K562 (cell line): ENCODE results near the gene CDCA3. TPM values are rescaled to one million over a fixed set of nuclear protein-coding genes. Genes with fewer than 3 reads are reported as not detected.
A peak's percentile ranks its signal among the peaks of the same experiment; 100 is the strongest.

Experiments used
- AFF1 ChIP-seq, 2 experiments: fragments of 450-650 bp; IDR thresholded peaks; 2 replicates each; pipeline ENCODE4 v1.6.1; 2018; ENCODE audit warnings: mild to moderate bottlenecking in 2 of 2, low read depth in 1 of 2; ENCODE audit not compliant: partially characterized antibody in 2 of 2
- ASH1L ChIP-seq: fragments of 450-650 bp; IDR thresholded peaks from 2 replicates; pipeline ENCODE4 v1.6.1; 2018; ENCODE audit warnings: borderline replicate concordance, mild to moderate bottlenecking, low read depth; ENCODE audit not compliant: partially characterized antibody
- MITF ChIP-seq: IDR thresholded peaks from 2 replicates; pipeline ENCODE4 v1.6.1; 2014; ENCODE audit warnings: antibody characterized with exemption
- NFIX ChIP-seq: fragments of 250-450 bp; sonication (Bioruptor Pico); IDR thresholded peaks from 2 replicates; pipeline ENCODE4 v1.4.0; 2020; ENCODE audit warnings: low read depth, mild to moderate bottlenecking, moderate library complexity
- POLR2B ChIP-seq: fragments of 450-650 bp; IDR thresholded peaks from 2 replicates; pipeline ENCODE4 v1.6.1; 2018; ENCODE audit warnings: low read depth; ENCODE audit not compliant: partially characterized antibody
- ZBTB17 ChIP-seq: fragments of 450-650 bp; formaldehyde crosslinking; IDR thresholded peaks from 2 replicates; pipeline ENCODE4 v1.4.0; 2020; ENCODE audit warnings: mild to moderate bottlenecking
- ZNF445 ChIP-seq: fragments of 250-450 bp; sonication (Bioruptor Pico); IDR thresholded peaks from 2 replicates; pipeline ENCODE4 v1.4.0; 2020; ENCODE audit warnings: low read depth, mild to moderate bottlenecking, moderate library complexity
- ZNF589 ChIP-seq: fragments of 200-800 bp; sonication (Bioruptor generic); IDR thresholded peaks from 2 replicates; pipeline ENCODE4 v1.6.1; 2016; ENCODE audit warnings: low read depth, missing genetic modification characterization, missing compliant biosample characterization
- polyA plus RNA-seq, 8 experiments: library from polyadenylated mRNA; depleted of rRNA in 4 of 8; stranded (reverse) in 5 of 8; unstranded in 3 of 8; fragments of >200 nt; fragmentation: Nextera tagmentation in 2 of 8; fragmentation: Illumina TruSeq in 1 of 8; extraction: Ambion mirVana in 2 of 8; extraction: Trizol in 1 of 8; gene quantifications; 2 replicates each; pipeline versions ENCODE4 v1.2.1 to v1.2.3, GENCODE V29; 2011 to 2014; ENCODE audit warnings: inconsistent platforms in 1 of 8, missing spikeins in 1 of 8
- total RNA-seq, 7 experiments: library from RNA; depleted of rRNA in 6 of 7; stranded (reverse); fragments of >200 nt in 6 of 7; fragmentation: Illumina TruSeq in 2 of 7; extraction: Trizol in 2 of 7; gene quantifications; 2 replicates each; pipeline versions ENCODE4 v1.2.1 to v1.2.3, GENCODE V29; 2011 to 2021; ENCODE audit warnings: low replicate concordance in 1 of 7
- TF ChIP-seq, protein P1 (sequence below), 3 experiments: fragments of 200-800 bp in 1 of 3; fragments of 250-450 bp in 1 of 3; fragments of 450-650 bp in 1 of 3; sonication (Bioruptor Pico) in 1 of 3; sonication (Bioruptor generic) in 1 of 3; formaldehyde crosslinking in 1 of 3; IDR thresholded peaks; 2 replicates each; pipeline versions ENCODE4 v1.6.1 to v1.8.0; 2016 to 2022; ENCODE audit warnings: mild to moderate bottlenecking in 2 of 3, missing genetic modification characterization in 2 of 3, missing compliant biosample characterization in 1 of 3, moderate library complexity in 1 of 3
- TF ChIP-seq, protein P2 (sequence below): fragments of 250-450 bp; sonication (Bioruptor Pico); IDR thresholded peaks from 2 replicates; pipeline ENCODE4 v1.5.0; 2020; ENCODE audit warnings: mild to moderate bottlenecking
- TF ChIP-seq, protein P3 (sequence below): sonication (generic); formaldehyde crosslinking; IDR thresholded peaks from 2 replicates; pipeline ENCODE4 v1.8.1; 2023; ENCODE audit warnings: mild to moderate bottlenecking, missing genetic modification reagents
- TF ChIP-seq, protein P4 (sequence below): sonication (generic); formaldehyde crosslinking; IDR thresholded peaks from 2 replicates; pipeline ENCODE4 v1.9.0; 2022; ENCODE audit warnings: mild to moderate bottlenecking, missing genetic modification reagents

The CDCA3 gene
- total and polyA plus RNA-seq, 9 of the 15 experiments (the other 6 are each of a cell fraction or from before 2014, with no cell fraction given) = 24.2 to 80.8 (median 55.1) TPM

GRCh38 chr12:6851153-6851920, at the start of gene CDCA3 (continued):
- TF ChIP-seq, protein P1, sequence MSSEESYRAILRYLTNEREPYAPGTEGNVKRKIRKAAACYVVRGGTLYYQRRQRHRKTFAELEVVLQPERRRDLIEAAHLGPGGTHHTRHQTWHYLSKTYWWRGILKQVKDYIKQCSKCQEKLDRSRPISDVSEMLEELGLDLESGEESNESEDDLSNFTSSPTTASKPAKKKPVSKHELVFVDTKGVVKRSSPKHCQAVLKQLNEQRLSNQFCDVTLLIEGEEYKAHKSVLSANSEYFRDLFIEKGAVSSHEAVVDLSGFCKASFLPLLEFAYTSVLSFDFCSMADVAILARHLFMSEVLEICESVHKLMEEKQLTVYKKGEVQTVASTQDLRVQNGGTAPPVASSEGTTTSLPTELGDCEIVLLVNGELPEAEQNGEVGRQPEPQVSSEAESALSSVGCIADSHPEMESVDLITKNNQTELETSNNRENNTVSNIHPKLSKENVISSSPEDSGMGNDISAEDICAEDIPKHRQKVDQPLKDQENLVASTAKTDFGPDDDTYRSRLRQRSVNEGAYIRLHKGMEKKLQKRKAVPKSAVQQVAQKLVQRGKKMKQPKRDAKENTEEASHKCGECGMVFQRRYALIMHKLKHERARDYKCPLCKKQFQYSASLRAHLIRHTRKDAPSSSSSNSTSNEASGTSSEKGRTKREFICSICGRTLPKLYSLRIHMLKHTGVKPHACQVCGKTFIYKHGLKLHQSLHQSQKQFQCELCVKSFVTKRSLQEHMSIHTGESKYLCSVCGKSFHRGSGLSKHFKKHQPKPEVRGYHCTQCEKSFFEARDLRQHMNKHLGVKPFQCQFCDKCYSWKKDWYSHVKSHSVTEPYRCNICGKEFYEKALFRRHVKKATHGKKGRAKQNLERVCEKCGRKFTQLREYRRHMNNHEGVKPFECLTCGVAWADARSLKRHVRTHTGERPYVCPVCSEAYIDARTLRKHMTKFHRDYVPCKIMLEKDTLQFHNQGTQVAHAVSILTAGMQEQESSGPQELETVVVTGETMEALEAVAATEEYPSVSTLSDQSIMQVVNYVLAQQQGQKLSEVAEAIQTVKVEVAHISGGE (CRISPR knock-in tag; IDR thresholded peaks at IDR 0.05) = no peak
- TF ChIP-seq NFIX (CRISPR knock-in tag) (no peak), ASH1L (peak; percentile 91), ZNF445 (CRISPR knock-in tag) (no peak), ZBTB17 (CRISPR knock-in tag) (no peak), POLR2B (peak; percentile 70), ZNF589 (CRISPR knock-in tag) (no peak), AFF1 (IDR thresholded peaks at IDR 0.05; ENCODE audit: low read depth in 1 of 2, partially characterized antibody in 2 of 2) (peak in 1 of 2 experiments; percentile 9), MITF (no peak)
- TF ChIP-seq, protein P2, sequence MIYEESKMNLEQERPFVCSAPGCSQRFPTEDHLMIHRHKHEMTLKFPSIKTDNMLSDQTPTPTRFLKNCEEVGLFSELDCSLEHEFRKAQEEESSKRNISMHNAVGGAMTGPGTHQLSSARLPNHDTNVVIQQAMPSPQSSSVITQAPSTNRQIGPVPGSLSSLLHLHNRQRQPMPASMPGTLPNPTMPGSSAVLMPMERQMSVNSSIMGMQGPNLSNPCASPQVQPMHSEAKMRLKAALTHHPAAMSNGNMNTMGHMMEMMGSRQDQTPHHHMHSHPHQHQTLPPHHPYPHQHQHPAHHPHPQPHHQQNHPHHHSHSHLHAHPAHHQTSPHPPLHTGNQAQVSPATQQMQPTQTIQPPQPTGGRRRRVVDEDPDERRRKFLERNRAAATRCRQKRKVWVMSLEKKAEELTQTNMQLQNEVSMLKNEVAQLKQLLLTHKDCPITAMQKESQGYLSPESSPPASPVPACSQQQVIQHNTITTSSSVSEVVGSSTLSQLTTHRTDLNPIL (CRISPR knock-in tag) = no peak
- TF ChIP-seq, protein P3, sequence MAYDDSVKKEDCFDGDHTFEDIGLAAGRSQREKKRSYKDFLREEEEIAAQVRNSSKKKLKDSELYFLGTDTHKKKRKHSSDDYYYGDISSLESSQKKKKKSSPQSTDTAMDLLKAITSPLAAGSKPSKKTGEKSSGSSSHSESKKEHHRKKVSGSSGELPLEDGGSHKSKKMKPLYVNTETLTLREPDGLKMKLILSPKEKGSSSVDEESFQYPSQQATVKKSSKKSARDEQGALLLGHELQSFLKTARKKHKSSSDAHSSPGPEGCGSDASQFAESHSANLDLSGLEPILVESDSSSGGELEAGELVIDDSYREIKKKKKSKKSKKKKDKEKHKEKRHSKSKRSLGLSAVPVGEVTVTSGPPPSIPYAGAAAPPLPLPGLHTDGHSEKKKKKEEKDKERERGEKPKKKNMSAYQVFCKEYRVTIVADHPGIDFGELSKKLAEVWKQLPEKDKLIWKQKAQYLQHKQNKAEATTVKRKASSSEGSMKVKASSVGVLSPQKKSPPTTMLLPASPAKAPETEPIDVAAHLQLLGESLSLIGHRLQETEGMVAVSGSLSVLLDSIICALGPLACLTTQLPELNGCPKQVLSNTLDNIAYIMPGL (CRISPR knock-in tag) = no peak
- TF ChIP-seq, protein P4, sequence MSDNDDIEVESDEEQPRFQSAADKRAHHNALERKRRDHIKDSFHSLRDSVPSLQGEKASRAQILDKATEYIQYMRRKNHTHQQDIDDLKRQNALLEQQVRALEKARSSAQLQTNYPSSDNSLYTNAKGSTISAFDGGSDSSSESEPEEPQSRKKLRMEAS (CRISPR knock-in tag) = peak; percentile 65; the same call in 1 of the 2 replicates
